A549 (cell line): ENCODE data around the gene CPHXL2. TPM values are rescaled to one million over a fixed set of nuclear protein-coding genes. Genes with fewer than 3 reads are reported as not detected.

Experiments
- ATAC-seq, 2 experiments: fragments of 200-7000 bp in 1 of 2; fragments of >200 bp in 1 of 2; cut with Nextera tagmentation in 1 of 2; cut with Tn5 transposase in 1 of 2; 3 replicates each; pipeline versions ENCODE4 v1.8.0 to v1.9.1; 2018 to 2020; ENCODE audit warnings: mild to moderate bottlenecking in 1 of 2, moderate library complexity in 1 of 2
- CTCF ChIA-PET: fragments of 300-600 bp; sonication (Branson Sonifier 250); formaldehyde crosslinking; extraction: SDS; loops from one replicate; lab custom pipeline; 2021; ENCODE audit warnings: antibody characterized with exemption, inconsistent platforms; lab: Yijun Ruan, JAX
- POLR2A ChIA-PET: fragments of 350-600 bp; formaldehyde crosslinking; extraction: SDS; loops from one replicate; lab custom pipeline; 2021; ENCODE audit warnings: antibody characterized with exemption, inconsistent platforms; lab: Yijun Ruan, JAX
- DNase-seq, 2 experiments: peaks; one replicate each; pipeline versions ENCODE4 v3.0.0 to v3.0.0-alpha.2; 2011 to 2016; ENCODE audit warnings: low read depth in 1 of 2, low spot score in 1 of 2
- FAIRE-seq: peaks from 2 replicates; lab custom pipeline; 2011; peaks lifted over from hg19 to GRCh38; lab: Jason Lieb, UNC
- H3K27ac ChIP-seq, 2 experiments: fragments of >200 bp; sonication (Bioruptor Twin); formaldehyde crosslinking; 3 replicates each; pipeline ENCODE4 v1.5.1; 2016 to 2017
- H3K4me1 ChIP-seq: fragments of >200 bp; sonication (Bioruptor Twin); formaldehyde crosslinking; 3 replicates; pipeline ENCODE4 v1.6.1; 2016
- H3K4me2 ChIP-seq: fragments of >200 bp; sonication (Bioruptor Twin); formaldehyde crosslinking; 3 replicates; pipeline ENCODE4 v1.6.1; 2016
- H3K4me3 ChIP-seq: fragments of >200 bp; sonication (Bioruptor Twin); formaldehyde crosslinking; 3 replicates; pipeline ENCODE4 v1.5.1; 2016
- H3K9me3 ChIP-seq: fragments of >200 bp; sonication (Bioruptor Twin); formaldehyde crosslinking; 3 replicates; pipeline ENCODE4 v1.6.1; 2016
- CBX8 ChIP-seq: fragments of 200-600 bp; sonication (generic); IDR thresholded peaks from 2 replicates; pipeline ENCODE4 v1.6.1; 2016
- CHD2 ChIP-seq: fragments of 150-350 bp; IDR thresholded peaks from 2 replicates; pipeline ENCODE4 v1.6.1; 2014; ENCODE audit warnings: low read length; ENCODE audit not compliant: partially characterized antibody
- EP300 ChIP-seq, 2 experiments: fragments of >200 bp; sonication (Bioruptor Twin); formaldehyde crosslinking; IDR thresholded peaks; 2 replicates in 1 of 2; 3 replicates in 1 of 2; pipeline ENCODE4 v1.6.1; 2016 to 2017
- FOXS1 ChIP-seq: fragments of 250-450 bp; sonication (Bioruptor Pico); IDR thresholded peaks from 2 replicates; pipeline ENCODE4 v1.5.0; 2020; ENCODE audit warnings: mild to moderate bottlenecking, moderate library complexity
- HDAC2 ChIP-seq: fragments of 200-600 bp; sonication (generic); IDR thresholded peaks from 2 replicates; pipeline ENCODE4 v1.6.1; 2016
- JUN ChIP-seq, 2 experiments: fragments of >200 bp; sonication (Bioruptor Twin); formaldehyde crosslinking; IDR thresholded peaks; 2 replicates in 1 of 2; 3 replicates in 1 of 2; pipeline ENCODE4 v1.6.1; 2016 to 2017
- KDM1A ChIP-seq: fragments of 200-600 bp; sonication (generic); IDR thresholded peaks from 2 replicates; pipeline ENCODE4 v1.6.1; 2016; ENCODE audit warnings: low read depth, mild to moderate bottlenecking
- KDM5A ChIP-seq: fragments of 200-600 bp; sonication (generic); IDR thresholded peaks from 2 replicates; pipeline ENCODE4 v1.6.1; 2016; ENCODE audit warnings: antibody characterized with exemption, mild to moderate bottlenecking
- MAFK ChIP-seq: fragments of 450-650 bp; IDR thresholded peaks from 2 replicates; pipeline ENCODE4 v1.6.1; 2014; ENCODE audit not compliant: partially characterized antibody
- MYC ChIP-seq: IDR thresholded peaks from 2 replicates; pipeline ENCODE4 v1.6.1; 2012; ENCODE audit warnings: mild to moderate bottlenecking, inconsistent platforms, low read length, improper control_type of control experiment, borderline replicate concordance
- PHF8 ChIP-seq: fragments of 200-600 bp; sonication (generic); IDR thresholded peaks from 2 replicates; pipeline ENCODE4 v1.6.1; 2016; ENCODE audit warnings: low read depth, mild to moderate bottlenecking, antibody characterized with exemption, moderate library complexity, borderline replicate concordance
- POLR2AphosphoS2 ChIP-seq: conservative IDR thresholded peaks from 2 replicates; pipeline ENCODE4 v1.6.1; 2012; ENCODE audit warnings: low read length, improper control_type of control experiment, inconsistent platforms
- RCOR1 ChIP-seq: fragments of 150-350 bp; IDR thresholded peaks from 2 replicates; pipeline ENCODE4 v1.6.1; 2014; ENCODE audit warnings: antibody characterized with exemption, low read length, low read depth
- RFX5 ChIP-seq: fragments of 450-650 bp; IDR thresholded peaks from 2 replicates; pipeline ENCODE4 v1.7.1; 2014; ENCODE audit warnings: antibody characterized with exemption, mild to moderate bottlenecking, moderate library complexity
- RNF2 ChIP-seq: fragments of 200-600 bp; sonication (generic); IDR thresholded peaks from 2 replicates; pipeline ENCODE4 v1.6.1; 2016; ENCODE audit warnings: low read depth, mild to moderate bottlenecking, antibody characterized with exemption, moderate library complexity, borderline replicate concordance
- SREBF2 ChIP-seq: fragments of 450-650 bp; IDR thresholded peaks from 2 replicates; pipeline ENCODE4 v1.6.1; 2014; ENCODE audit warnings: mild to moderate bottlenecking, moderate library complexity
- TP53 ChIP-seq: fragments of 250-450 bp; sonication (Bioruptor Pico); IDR thresholded peaks from 2 replicates; pipeline ENCODE4 v1.5.0; 2021; ENCODE audit warnings: mild to moderate bottlenecking, moderate library complexity
- ZFP36 ChIP-seq: fragments of 450-650 bp; IDR thresholded peaks from 2 replicates; pipeline ENCODE4 v1.6.1; 2014; ENCODE audit warnings: borderline replicate concordance; ENCODE audit not compliant: partially characterized antibody
- ZNF302 ChIP-seq: fragments of 250-450 bp; sonication (Bioruptor Pico); IDR thresholded peaks from 2 replicates; pipeline ENCODE4 v1.9.0; 2021; ENCODE audit warnings: inconsistent platforms, mild to moderate bottlenecking, moderate library complexity
- ZSCAN20 ChIP-seq: fragments of 250-450 bp; sonication (Bioruptor Pico); IDR thresholded peaks from 2 replicates; pipeline ENCODE4 v1.8.0; 2022; ENCODE audit warnings: mild to moderate bottlenecking, moderate library complexity
- WGBS: methylation state at CpG from one replicate; pipeline ENCODE4 v1.1.6; 2017; ENCODE audit errors: missing lambda C conversion rate; 5-methylcytosine and 5-hydroxymethylcytosine counted together
- polyA plus RNA-seq, 4 experiments: library from polyadenylated mRNA; depleted of rRNA in 3 of 4; stranded (reverse); fragments of >200 nt; fragmentation: RNase III in 1 of 4; extraction: RNeasy Plus Mini Kit Qiagen cat#74134 plus additional on column Dnase treatment in 1 of 4; gene quantifications; 2 replicates in 3 of 4; 3 replicates in 1 of 4; pipeline ENCODE4 v1.2.3, GENCODE V29; 2011 to 2017
- TF ChIP-seq, protein P1 (sequence below): IDR thresholded peaks from 2 replicates; pipeline ENCODE4 v1.6.1; 2012
- TF ChIP-seq, protein P2 (sequence below): fragments of >200 bp; sonication (Bioruptor Twin); formaldehyde crosslinking; IDR thresholded peaks from 3 replicates; pipeline ENCODE4 v1.5.1; 2016
- TF ChIP-seq, protein P3 (sequence below): fragments of >200 bp; sonication (Bioruptor Twin); formaldehyde crosslinking; IDR thresholded peaks from 3 replicates; pipeline ENCODE4 v1.6.1; 2016
- TF ChIP-seq, protein P4 (sequence below): fragments of 150-350 bp; IDR thresholded peaks from 2 replicates; pipeline ENCODE4 v1.6.1; 2014; ENCODE audit warnings: low read depth, mild to moderate bottlenecking, low read length
- TF ChIP-seq, protein P5 (sequence below): fragments of >200 bp; sonication (Bioruptor Twin); formaldehyde crosslinking; IDR thresholded peaks from 2 replicates; pipeline ENCODE4 v1.6.1; 2016
- TF ChIP-seq, protein P6 (sequence below): fragments of 250-450 bp; sonication (Bioruptor Pico); IDR thresholded peaks from 2 replicates; pipeline ENCODE4 v1.5.0; 2021; ENCODE audit warnings: mild to moderate bottlenecking, moderate library complexity, borderline replicate concordance

CPHXL2 gene
- polyA plus RNA-seq, 2 of the 4 experiments (the other 2 are of a cell fraction) = not detected

DNA sequence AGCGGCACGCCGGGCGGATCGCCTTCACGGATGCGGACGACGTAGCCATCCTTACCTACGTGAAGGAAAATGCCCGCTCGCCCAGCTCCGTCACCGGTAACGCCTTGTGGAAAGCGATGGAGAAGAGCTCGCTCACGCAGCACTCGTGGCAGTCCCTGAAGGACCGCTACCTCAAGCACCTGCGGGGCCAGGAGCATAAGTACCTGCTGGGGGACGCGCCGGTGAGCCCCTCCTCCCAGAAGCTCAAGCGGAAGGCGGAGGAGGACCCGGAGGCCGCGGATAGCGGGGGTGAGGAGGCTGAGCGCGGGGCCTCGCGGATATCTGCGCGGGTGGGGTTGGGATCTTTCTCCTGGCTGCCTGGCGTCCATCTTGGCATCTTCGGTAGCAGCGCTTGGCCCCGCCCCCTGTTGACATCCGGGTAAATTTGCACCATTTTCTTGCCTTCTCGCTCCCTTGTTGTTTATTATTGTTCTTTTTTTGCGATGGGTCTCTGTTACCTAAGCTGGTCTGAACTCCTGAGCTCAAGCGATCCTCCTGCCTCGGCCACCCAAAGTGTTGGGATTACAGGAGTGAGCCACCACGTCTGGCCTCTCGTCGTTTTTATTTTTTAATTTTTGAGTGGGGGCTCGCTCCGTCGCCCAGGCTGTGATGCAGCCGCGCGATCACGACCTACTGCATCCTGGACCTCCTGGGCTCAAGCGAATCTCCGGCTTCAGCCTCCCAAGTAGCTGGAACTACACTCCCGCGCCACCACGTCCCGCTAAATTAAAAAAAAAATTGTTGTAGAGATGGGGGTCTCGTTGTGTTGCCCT, 28.3 kb downstream of the CPHXL2 start:
- TF ChIP-seq, protein P1, sequence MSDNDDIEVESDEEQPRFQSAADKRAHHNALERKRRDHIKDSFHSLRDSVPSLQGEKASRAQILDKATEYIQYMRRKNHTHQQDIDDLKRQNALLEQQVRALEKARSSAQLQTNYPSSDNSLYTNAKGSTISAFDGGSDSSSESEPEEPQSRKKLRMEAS = peak; percentile 11; the same call in 1 of the 2 replicates
- TF ChIP-seq ZFP36 = no peak
- FAIRE-seq (no peak), ATAC-seq (peak; percentile 75 to 80), DNase-seq (peak; percentile 72 to 77)
- Histone ChIP-seq H3K4me3 (peak overlapping the region; percentile 71), H3K9me3 (no peaks in the 10 kb centered on the region), H3K4me2 (peak overlapping the region; percentile 78), H3K4me1 (peaks cover 22% of the 10 kb centered on the region; the same call in 2 of the 3 replicates), H3K27ac (peak overlapping the region; percentile 87 to 96)
- 3% methylated on average over 33 of the region's 62 CpGs for WGBS
- POLR2A ChIA-PET = interaction anchor here (0.6 to 2.1 kb wide), 8 partner anchors 10 to 132 kb away, joined by 3 to 17 read pairs (median 4); partner anchors contain the start of gene ADAT1
- CTCF ChIA-PET = interaction anchor here (0.6 to 2.2 kb wide), 4 partner anchors 9 to 184 kb away, joined by 3 to 7 read pairs (median 4); partner anchors contain the start of gene TMEM170A

DNA sequence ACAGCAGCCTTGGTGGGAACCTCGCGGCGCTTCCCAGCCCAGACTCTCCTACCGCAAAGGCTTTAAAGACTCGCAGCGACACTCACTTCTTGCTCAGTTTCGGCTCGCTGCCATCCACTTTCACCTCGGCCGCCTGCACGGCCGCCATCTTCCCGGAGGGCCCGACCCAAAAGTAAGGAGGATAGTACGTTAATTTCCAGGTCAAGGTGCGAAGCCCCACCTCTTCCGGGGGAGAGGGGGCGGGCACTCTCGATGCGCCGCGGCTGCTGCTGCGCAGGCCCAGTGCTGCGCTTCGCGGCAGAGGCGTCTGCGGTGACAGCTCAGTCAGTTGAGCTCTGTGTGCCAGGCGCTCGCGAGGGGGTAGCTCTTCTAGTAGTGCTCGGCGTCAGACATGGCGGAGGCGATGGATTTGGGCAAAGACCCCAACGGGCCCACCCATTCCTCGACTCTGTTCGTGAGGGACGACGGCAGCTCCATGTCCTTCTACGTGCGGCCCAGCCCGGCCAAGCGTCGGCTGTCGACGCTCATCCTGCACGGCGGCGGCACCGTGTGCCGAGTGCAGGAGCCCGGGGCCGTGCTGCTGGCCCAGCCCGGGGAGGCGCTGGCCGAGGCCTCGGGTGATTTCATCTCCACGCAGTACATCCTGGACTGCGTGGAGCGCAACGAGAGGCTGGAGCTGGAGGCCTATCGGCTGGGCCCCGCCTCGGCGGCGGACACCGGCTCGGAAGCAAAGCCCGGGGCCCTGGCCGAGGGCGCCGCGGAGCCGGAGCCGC, 29.1 kb downstream of the CPHXL2 start, which contains the start of the genes KARS1 and TERF2IP:
TSS of gene KARS1 (minus strand) at position 174 of the 773 bp plus-strand sequence. CDS start at position 148, 26 bp downstream.
TSS of gene TERF2IP (plus strand) at position 282 of the 773 bp plus-strand sequence. CDS start at position 392, 110 bp downstream.
- peak; percentile 94 for DNase-seq
- Histone ChIP-seq H3K9me3 (no peaks in the 10 kb centered on the region), H3K4me3 (peak within 1 kb of the TSS; percentile 71), H3K4me1 (peaks cover 22% of the 10 kb centered on the region; the same call in 2 of the 3 replicates), H3K27ac (peak within 1 kb of the TSS; percentile 92 to 96), H3K4me2 (peak within 1 kb of the TSS; percentile 78)
- 3% methylated on average over 52 of the region's 76 CpGs for WGBS
- ChIA-PET CTCF (interaction anchor here (0.8 to 2.2 kb wide), 4 partner anchors 11 to 183 kb away, joined by 3 to 7 read pairs (median 4); partner anchors contain the start of gene TMEM170A), POLR2A (interaction anchor here (0.6 to 2.1 kb wide), 9 partner anchors 9 to 131 kb away, joined by 3 to 17 read pairs (median 4); partner anchors contain the start of genes ADAT1 and GABARAPL2)
- peak; percentile 94 to 97 for ATAC-seq
- no peak for FAIRE-seq
- TF ChIP-seq, protein P2, sequence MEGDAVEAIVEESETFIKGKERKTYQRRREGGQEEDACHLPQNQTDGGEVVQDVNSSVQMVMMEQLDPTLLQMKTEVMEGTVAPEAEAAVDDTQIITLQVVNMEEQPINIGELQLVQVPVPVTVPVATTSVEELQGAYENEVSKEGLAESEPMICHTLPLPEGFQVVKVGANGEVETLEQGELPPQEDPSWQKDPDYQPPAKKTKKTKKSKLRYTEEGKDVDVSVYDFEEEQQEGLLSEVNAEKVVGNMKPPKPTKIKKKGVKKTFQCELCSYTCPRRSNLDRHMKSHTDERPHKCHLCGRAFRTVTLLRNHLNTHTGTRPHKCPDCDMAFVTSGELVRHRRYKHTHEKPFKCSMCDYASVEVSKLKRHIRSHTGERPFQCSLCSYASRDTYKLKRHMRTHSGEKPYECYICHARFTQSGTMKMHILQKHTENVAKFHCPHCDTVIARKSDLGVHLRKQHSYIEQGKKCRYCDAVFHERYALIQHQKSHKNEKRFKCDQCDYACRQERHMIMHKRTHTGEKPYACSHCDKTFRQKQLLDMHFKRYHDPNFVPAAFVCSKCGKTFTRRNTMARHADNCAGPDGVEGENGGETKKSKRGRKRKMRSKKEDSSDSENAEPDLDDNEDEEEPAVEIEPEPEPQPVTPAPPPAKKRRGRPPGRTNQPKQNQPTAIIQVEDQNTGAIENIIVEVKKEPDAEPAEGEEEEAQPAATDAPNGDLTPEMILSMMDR = no peak
- TF ChIP-seq RNF2 (no peak), ZSCAN20 (CRISPR knock-in tag) (no peak), ZFP36 (no peak), CHD2 (no peak), EP300 (IDR thresholded peaks at IDR 0.05) (no peak), MAFK (no peak), HDAC2 (no peak), TP53 (CRISPR knock-in tag) (no peak), RFX5 (no peak), CBX8 (no peak), RCOR1 (no peak), KDM5A (peak; percentile 96), PHF8 (peak; percentile 95; the same call in 1 of the 2 replicates), ZNF302 (CRISPR knock-in tag) (no peak), MYC (peak; percentile 86), FOXS1 (CRISPR knock-in tag) (no peak), JUN (IDR thresholded peaks at IDR 0.05) (peak; percentile 76 to 81; a peak in 3 of 5 replicates), POLR2AphosphoS2 (no peak), SREBF2 (no peak), KDM1A (no peak)
- TF ChIP-seq, protein P1 = peak; percentile 90
- TF ChIP-seq, protein P3, sequence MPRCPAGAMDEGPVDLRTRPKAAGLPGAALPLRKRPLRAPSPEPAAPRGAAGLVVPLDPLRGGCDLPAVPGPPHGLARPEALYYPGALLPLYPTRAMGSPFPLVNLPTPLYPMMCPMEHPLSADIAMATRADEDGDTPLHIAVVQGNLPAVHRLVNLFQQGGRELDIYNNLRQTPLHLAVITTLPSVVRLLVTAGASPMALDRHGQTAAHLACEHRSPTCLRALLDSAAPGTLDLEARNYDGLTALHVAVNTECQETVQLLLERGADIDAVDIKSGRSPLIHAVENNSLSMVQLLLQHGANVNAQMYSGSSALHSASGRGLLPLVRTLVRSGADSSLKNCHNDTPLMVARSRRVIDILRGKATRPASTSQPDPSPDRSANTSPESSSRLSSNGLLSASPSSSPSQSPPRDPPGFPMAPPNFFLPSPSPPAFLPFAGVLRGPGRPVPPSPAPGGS = peak; percentile 85; the same call in 1 of the 3 replicates
- TF ChIP-seq, protein P4, sequence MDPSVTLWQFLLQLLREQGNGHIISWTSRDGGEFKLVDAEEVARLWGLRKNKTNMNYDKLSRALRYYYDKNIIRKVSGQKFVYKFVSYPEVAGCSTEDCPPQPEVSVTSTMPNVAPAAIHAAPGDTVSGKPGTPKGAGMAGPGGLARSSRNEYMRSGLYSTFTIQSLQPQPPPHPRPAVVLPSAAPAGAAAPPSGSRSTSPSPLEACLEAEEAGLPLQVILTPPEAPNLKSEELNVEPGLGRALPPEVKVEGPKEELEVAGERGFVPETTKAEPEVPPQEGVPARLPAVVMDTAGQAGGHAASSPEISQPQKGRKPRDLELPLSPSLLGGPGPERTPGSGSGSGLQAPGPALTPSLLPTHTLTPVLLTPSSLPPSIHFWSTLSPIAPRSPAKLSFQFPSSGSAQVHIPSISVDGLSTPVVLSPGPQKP = no peak
- TF ChIP-seq, protein P5, sequence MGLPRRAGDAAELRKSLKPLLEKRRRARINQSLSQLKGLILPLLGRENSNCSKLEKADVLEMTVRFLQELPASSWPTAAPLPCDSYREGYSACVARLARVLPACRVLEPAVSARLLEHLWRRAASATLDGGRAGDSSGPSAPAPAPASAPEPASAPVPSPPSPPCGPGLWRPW = no peak
- TF ChIP-seq, protein P6, sequence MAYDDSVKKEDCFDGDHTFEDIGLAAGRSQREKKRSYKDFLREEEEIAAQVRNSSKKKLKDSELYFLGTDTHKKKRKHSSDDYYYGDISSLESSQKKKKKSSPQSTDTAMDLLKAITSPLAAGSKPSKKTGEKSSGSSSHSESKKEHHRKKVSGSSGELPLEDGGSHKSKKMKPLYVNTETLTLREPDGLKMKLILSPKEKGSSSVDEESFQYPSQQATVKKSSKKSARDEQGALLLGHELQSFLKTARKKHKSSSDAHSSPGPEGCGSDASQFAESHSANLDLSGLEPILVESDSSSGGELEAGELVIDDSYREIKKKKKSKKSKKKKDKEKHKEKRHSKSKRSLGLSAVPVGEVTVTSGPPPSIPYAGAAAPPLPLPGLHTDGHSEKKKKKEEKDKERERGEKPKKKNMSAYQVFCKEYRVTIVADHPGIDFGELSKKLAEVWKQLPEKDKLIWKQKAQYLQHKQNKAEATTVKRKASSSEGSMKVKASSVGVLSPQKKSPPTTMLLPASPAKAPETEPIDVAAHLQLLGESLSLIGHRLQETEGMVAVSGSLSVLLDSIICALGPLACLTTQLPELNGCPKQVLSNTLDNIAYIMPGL (CRISPR knock-in tag) = no peak
